ENCODE data around the gene GBP5. TPM values are rescaled to one million over a fixed set of nuclear protein-coding genes. Genes with fewer than 3 reads are reported as not detected.

The GBP5 gene
- total RNA-seq, 3 donors from 2014 or later = 1.8 to 3.1 (median 2.6) TPM

DNA sequence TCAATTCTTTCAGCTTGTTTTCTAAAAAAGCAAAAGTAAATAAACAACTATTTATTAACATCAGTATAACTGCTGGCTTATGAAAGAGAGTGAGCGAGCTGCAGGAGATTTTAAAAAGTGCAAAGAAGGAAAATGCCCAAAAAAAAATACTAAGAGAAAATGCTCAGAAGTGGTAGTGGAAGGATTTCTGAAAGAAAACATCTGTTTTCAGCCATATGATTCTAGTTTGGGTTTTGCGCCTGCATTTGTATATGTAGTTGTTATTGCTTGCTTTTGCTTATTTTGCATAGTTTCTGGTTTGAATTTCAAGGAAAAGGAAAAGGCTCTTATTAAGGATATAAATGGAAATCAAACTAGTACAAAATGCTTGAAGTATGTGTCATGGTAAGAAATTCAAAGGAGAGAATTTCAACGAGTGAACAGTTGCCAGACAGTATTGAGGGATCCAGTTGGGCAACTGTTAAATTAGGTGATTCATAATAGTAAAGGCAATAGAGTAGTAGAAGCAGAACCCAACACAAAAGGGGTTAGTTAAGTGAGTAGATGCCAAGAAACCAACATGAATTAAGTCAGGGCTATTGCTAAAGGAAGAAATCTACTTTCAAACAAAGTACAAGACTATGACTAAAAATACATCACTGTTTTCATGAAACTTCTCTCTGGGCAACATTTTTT lies 1.2 kb downstream of the GBP5 start:
- peak overlapping the region in 1 of 3 donors; percentile 25 for H3K4me3 ChIP-seq
- H3K27me3 ChIP-seq = no peaks in the 10 kb centered on the region
- H3K9me3 ChIP-seq = no peaks in the 10 kb centered on the region
- intact Hi-C loops (cut with DNase I; ENCODE audit: low total_unique reads) = no loop called here
- no peaks in the 10 kb centered on the region for H3K4me1 ChIP-seq
- no peak for DNase-seq (ENCODE audit: low spot score in 2 of 2)
- no peaks in the 10 kb centered on the region for H3K36me3 ChIP-seq
- TF ChIP-seq, protein P1, sequence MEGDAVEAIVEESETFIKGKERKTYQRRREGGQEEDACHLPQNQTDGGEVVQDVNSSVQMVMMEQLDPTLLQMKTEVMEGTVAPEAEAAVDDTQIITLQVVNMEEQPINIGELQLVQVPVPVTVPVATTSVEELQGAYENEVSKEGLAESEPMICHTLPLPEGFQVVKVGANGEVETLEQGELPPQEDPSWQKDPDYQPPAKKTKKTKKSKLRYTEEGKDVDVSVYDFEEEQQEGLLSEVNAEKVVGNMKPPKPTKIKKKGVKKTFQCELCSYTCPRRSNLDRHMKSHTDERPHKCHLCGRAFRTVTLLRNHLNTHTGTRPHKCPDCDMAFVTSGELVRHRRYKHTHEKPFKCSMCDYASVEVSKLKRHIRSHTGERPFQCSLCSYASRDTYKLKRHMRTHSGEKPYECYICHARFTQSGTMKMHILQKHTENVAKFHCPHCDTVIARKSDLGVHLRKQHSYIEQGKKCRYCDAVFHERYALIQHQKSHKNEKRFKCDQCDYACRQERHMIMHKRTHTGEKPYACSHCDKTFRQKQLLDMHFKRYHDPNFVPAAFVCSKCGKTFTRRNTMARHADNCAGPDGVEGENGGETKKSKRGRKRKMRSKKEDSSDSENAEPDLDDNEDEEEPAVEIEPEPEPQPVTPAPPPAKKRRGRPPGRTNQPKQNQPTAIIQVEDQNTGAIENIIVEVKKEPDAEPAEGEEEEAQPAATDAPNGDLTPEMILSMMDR (IDR thresholded peaks at IDR 0.05) = no peak
- TF ChIP-seq POLR2AphosphoS5 (IDR thresholded peaks at IDR 0.05) (no peak), POLR2A (IDR thresholded peaks at IDR 0.05) (no peak)
- H3K27ac ChIP-seq = no peak overlapping the region

DNA sequence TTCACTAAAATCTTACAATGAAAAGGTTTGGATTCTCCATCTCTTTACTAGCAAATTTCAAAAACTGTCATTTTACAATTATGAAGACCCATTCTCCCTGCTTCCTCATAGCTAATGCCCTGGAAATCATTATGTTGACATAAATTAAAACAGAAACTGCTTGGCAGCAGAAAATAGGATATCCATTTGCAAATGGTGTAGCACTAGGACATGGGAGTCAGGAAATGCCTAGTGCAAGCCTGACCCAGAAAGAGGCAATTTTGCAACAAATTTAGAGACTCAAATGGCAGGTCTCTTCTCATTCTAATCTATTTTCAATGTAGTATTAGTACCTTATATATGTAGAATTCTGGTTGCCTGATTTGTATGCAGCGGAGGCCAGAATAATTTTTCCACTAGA lies 2.2 kb downstream of the GBP5 start:
- intact Hi-C loops (cut with DNase I; ENCODE audit: low total_unique reads) = no loop called here
- no peak for DNase-seq (ENCODE audit: low spot score in 2 of 2)
- no peak overlapping the region for H3K4me3 ChIP-seq

DNA sequence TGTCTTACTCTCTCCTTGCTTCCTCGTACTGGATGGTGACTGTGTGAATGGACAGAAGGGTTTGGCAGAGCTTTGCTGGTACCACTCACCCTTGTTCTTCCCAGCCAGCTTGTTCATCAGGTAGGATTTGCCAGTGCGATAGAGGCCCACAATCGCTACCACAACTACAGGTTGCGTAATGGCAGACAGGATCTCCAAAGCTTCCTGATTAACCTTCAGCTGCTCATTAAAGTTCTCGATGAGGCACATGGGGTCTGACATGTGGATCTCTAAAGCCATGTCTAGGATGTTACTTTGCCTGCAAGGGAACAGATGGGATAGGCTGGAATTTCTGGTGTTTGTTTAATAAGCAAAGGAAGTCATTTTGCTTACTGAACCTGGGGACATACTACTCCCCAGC lies 3.4 kb downstream of the GBP5 start:
- DNase-seq (ENCODE audit: low spot score in 2 of 2) = no peak
- Histone ChIP-seq H3K27me3 (no peaks in the 10 kb centered on the region), H3K4me1 (no peaks in the 10 kb centered on the region), H3K4me3 (no peak overlapping the region), H3K36me3 (no peaks in the 10 kb centered on the region), H3K9me3 (no peaks in the 10 kb centered on the region), H3K27ac (no peak overlapping the region)
- intact Hi-C loops (cut with DNase I; ENCODE audit: low total_unique reads) = no loop called here
- TF ChIP-seq POLR2A (IDR thresholded peaks at IDR 0.05) (no peak), POLR2AphosphoS5 (IDR thresholded peaks at IDR 0.05) (no peak)
- TF ChIP-seq, protein P1 (IDR thresholded peaks at IDR 0.05) = no peak

More for the DNA sequence above, 2.2 kb downstream of the GBP5 start:
- Histone ChIP-seq H3K27ac (no peak overlapping the region), H3K36me3 (no peaks in the 10 kb centered on the region), H3K9me3 (no peaks in the 10 kb centered on the region), H3K27me3 (no peaks in the 10 kb centered on the region), H3K4me1 (no peaks in the 10 kb centered on the region)
- TF ChIP-seq POLR2AphosphoS5 (IDR thresholded peaks at IDR 0.05) (no peak), POLR2A (IDR thresholded peaks at IDR 0.05) (no peak)
- TF ChIP-seq, protein P1 (IDR thresholded peaks at IDR 0.05) = no peak

DNA sequence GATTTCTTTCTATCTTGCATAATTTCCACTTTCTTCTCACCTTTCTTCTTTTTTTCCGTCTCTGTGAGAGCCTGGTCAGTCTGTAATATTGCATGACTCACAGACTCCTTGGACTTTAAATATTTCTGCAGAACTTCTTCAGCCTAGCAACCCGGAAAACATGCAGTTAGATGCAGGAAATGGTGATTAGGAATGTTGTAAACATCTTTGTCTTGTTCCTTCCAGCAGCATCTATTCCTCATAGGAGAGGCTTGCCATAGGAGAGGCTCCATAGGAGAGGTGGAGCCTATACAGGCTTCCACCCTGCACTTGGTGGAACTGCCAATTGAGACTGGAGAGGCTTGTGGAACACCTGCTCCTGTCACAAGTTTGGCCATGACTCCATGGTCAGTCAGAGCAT lies 10.0 kb downstream of the GBP5 start:
- H3K9me3 ChIP-seq = no peaks in the 10 kb centered on the region
- intact Hi-C loops (cut with DNase I; ENCODE audit: low total_unique reads) = no loop called here
- no peaks in the 10 kb centered on the region for H3K27me3 ChIP-seq
- no peak for DNase-seq (ENCODE audit: low spot score in 2 of 2)
- H3K4me1 ChIP-seq = no peaks in the 10 kb centered on the region
- TF ChIP-seq, protein P1 (IDR thresholded peaks at IDR 0.05) = no peak
- TF ChIP-seq POLR2A (IDR thresholded peaks at IDR 0.05) (no peak), POLR2AphosphoS5 (IDR thresholded peaks at IDR 0.05) (no peak)
- no peaks in the 10 kb centered on the region for H3K36me3 ChIP-seq
- H3K4me3 ChIP-seq = peak overlapping the region in 1 of 3 donors; percentile 17
- H3K27ac ChIP-seq = no peak overlapping the region

DNA sequence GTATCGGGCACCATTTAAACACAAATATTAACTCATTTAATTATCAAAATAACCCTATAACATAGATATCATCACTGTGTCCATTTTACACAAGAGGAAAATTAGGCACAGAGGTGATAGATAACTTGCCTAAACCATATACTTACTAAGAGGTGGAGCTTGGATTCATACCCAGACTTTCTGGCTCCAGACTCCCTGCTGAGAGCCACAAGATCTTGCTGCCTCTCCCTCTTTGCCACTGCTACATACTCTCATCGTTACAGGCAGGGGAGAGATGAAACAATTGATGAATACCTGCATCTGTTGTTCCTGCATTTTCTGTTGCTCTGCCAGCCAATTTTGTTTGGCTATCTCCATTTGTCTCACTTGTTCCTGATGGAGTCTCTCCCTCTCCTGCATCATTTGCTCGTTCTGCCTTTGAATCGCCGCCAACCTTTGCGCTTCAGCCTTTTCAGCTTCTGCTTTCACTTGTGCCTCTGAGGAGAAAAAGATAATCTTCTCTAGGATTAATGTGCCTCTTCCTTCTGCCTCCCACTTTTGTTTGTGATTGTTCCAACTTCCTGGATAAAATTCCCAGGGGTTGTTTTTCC lies 10.6 kb downstream of the GBP5 start:
- TF ChIP-seq POLR2AphosphoS5 (IDR thresholded peaks at IDR 0.05) = no peak
- TF ChIP-seq, protein P1 (IDR thresholded peaks at IDR 0.05) = no peak
- TF ChIP-seq POLR2A (IDR thresholded peaks at IDR 0.05) = no peak
- H3K27me3 ChIP-seq = no peaks in the 10 kb centered on the region
- intact Hi-C loops (cut with DNase I; ENCODE audit: low total_unique reads) = no loop called here
- no peaks in the 10 kb centered on the region for H3K36me3 ChIP-seq
- H3K9me3 ChIP-seq = no peaks in the 10 kb centered on the region
- H3K27ac ChIP-seq = peak overlapping the region; percentile 21 to 33
- no peaks in the 10 kb centered on the region for H3K4me1 ChIP-seq
- peak overlapping the region; percentile 17 to 52 (median 29) for H3K4me3 ChIP-seq
- DNase-seq (ENCODE audit: low spot score in 2 of 2) = no peak

All from breast epithelium (tissue), 4 donors.